LNCAP (cell line): Measurements from ENCODE around the gene PPP4R1.

Experiments
- CTCF ChIP-seq: fragments of 450-650 bp; IDR thresholded peaks from 2 replicates; pipeline ENCODE4 v1.5.1; 2017; ENCODE audit warnings: mild to moderate bottlenecking

PPP4R1 gene

DNA sequence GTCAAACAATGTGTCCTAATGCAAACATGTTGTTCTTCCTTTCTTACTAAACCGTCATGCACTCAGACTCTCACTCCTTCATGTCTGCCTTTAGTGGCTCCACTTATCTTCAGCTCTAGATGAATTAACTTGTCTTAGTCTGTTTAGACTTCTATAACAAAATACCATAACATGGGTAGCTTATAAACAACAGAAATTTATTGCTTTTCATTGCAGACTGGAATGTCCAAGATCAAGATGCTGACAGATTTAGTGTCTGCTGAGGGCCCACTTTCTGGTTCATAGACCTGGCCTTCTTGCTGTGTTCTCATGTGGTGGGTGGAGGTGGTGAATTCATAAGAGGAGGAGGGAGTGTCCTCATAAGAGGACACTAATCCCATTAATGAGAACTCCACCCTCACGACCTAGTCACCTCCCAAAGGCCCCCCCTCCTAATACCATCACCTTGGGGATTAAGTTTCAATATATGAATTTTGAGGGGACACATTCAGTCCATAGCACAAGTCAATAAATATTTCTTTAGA, 106.7 kb downstream of the PPP4R1 start:
- no peak for TF ChIP-seq CTCF

- TF ChIP-seq CTCF, result no peak
These were observed 108.1 kb downstream of the PPP4R1 start for GRCh38 chr18:9506046-9506792.
